GM13977 (cell line): Measurements from ENCODE around the gene CLIC3.

Experiments
- DNase-seq: peaks from one replicate; pipeline ENCODE4 v3.0.0; 2012; ENCODE audit warnings: low spot score
- in situ Hi-C: fragments of 300-500 bp; cut with MboI; formaldehyde crosslinking; loops from one replicate; pipeline ENCODE4 v1.12.0; 2022; ENCODE audit warnings: low sequenced_read_pairs, low pct_unique_long_range_greater_than_20kb, mixed read lengths, inconsistent platforms; ENCODE audit not compliant: unreplicated experiment
- TF ChIP-seq, protein P1 (sequence below): IDR thresholded peaks from 2 replicates; pipeline ENCODE4 v1.5.1; 2012; ENCODE audit warnings: mild to moderate bottlenecking, control low read depth; ENCODE audit not compliant: insufficient read depth; ENCODE audit errors: extremely low read depth, missing control alignments

The CLIC3 gene

DNA sequence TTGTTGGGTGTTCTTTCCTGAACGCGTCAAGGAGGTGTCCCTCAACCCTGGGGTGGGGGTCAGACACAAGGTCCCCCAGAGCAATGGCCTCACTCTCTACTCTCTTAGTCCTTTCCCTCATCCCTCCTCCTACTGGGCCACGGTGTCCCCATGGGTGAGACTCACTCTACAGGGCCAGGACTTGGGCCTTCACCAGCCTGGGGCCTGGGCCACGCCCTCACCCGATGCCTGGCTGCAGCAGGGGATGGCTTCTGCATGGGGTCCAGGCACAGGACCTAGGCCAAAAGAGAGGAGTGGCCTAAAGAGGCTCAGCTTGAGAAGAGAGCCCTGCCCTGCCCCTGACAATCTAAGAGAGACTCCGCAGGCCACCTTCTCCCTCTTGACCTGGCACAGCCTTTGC is 38.5 kb downstream of the CLIC3 start:
- DNase-seq = no peak
- in situ Hi-C loops = no loop called here
- TF ChIP-seq, protein P1, sequence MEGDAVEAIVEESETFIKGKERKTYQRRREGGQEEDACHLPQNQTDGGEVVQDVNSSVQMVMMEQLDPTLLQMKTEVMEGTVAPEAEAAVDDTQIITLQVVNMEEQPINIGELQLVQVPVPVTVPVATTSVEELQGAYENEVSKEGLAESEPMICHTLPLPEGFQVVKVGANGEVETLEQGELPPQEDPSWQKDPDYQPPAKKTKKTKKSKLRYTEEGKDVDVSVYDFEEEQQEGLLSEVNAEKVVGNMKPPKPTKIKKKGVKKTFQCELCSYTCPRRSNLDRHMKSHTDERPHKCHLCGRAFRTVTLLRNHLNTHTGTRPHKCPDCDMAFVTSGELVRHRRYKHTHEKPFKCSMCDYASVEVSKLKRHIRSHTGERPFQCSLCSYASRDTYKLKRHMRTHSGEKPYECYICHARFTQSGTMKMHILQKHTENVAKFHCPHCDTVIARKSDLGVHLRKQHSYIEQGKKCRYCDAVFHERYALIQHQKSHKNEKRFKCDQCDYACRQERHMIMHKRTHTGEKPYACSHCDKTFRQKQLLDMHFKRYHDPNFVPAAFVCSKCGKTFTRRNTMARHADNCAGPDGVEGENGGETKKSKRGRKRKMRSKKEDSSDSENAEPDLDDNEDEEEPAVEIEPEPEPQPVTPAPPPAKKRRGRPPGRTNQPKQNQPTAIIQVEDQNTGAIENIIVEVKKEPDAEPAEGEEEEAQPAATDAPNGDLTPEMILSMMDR = no peak

DNA sequence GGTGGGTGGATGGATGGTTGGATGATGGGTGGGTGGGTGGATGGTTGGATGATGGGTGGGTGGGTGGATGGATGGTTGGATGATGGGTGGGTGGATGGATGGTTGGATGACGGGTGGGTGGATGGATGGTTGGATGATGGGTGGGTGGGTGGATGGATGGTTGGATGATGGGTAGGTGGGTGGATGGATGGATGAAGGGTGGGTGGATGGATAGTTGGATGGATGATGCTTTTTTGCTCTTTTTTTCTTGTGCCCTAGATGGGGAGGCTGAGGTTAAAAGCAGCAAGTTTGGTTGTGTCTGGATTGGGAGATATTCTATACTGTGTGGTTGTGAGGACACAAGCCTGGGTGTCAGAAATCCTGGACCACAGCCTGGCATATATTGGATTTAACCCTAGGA is 38.9 kb downstream of the CLIC3 start:
- DNase-seq = no peak
- TF ChIP-seq, protein P1 = no peak
- in situ Hi-C loops = no loop called here

DNA sequence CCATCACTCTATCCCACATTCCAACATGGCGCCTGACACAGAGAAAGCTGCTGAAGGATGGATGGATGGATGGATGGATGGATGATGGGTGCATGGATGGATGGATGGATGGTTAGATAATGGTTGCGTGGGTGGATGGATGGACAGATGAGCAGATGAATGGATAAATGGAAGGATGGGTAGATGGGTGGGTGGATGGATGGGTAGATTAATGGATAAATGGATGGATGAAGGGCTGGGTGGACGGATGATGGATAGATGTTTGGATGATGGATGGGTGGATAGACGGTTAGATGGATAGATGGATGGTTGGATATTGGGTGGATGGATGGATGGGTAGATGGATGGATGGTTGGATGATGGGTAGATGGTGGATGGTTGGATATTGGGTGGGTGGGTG is 39.8 kb downstream of the CLIC3 start:
- DNase-seq = no peak
- in situ Hi-C loops = no loop called here
- TF ChIP-seq, protein P1 = no peak

DNA sequence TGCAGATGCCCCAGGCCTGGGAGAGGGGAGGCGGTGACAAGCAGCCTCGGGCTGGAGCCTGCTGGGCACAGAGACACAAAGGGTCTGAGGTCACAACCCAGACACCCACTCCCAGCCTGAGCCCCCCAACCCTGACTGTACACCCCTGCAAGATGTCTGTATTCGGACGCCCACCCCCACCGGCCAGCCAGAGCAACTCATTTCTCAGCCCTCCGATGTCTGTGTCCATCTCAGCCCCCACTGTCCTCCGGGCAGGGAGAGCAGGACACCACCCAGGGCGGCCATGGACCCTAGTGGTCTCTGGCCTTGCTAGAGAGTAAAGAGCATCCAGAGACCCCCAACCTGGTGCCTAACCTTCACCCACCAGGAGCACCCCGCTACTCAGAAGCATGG is 40.4 kb downstream of the CLIC3 start:
- in situ Hi-C loops = no loop called here
- DNase-seq = no peak
- TF ChIP-seq, protein P1 = no peak

DNA sequence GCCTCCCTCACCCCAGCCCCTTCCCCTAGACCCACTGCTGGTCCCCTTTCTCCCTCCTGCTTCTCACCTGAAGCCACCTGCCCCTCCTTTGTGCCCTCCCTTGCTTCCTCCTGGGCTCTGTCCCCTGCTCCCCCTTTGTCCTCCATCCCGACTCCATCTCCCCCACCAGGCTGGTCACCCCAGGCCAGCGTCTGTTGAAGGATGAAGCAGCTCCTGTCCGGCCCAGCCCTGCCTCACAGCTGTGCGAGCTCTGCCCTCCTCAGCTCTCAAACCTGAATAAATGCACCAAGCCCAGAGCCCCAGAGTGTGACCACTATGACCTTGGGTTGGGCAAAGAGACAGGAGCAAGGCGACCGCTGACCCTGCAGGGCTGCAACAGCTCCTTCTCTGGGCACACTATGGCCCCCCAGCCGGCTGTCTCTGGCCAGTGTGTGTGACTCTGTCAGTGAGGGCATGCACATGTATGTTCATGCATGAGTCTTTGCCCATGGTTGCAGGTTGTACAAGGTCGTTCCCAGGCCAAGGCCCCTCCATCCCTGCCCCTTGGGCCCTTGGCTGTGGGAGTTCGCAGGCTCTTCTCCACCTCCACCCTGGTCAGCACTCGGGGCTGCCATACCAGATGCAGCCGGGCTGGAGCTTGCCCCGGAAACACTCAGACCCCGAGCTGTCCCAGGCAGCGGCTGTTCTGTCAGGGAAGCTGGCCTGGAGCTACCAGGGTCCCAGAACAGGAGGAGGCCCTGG is 41.0 kb downstream of the CLIC3 start:
- in situ Hi-C loops = no loop called here
- TF ChIP-seq, protein P1 = no peak
- no peak for DNase-seq

DNA sequence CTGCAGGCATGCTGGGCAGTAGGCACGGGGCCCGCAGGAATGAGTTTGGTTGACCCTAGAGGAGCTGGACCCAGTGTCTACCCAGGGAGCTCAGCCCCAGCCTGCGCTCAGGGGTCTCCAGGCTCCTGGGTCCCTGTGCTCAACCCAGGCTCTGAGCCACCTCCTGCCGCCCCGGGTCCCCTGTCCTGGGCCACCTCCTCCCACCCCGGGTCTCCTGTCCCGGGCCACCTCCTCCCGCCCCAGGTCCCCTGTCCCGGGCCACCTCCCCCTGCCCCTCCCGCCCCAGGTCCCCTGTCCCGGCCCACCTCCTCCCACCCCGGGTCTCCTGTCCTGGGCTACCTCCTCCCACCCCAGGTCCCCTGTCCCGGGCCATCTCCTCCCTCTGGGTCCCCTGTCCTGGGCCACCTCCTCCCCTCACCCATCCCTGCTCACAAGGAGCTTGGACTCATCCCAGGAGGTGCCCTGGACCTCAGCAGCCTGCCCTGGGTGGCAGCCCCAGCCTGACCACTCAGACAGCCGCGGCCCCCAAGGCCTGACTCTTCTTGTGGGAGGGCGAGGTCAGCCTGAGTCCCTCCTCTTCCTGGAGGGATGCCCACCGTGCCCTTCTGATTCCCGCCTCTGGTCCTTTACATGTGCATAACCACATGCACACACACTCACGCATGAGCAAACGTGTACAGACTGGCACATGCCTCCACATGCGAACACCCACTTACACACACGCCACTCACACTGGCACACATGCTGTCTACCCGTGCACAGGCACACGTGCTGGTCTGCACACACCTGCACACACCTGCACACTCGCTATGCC is 41.9 kb downstream of the CLIC3 start:
- no peak for DNase-seq
- in situ Hi-C loops = no loop called here
- TF ChIP-seq, protein P1 = no peak
